ENCODE measurements around the gene EEFSEC.

The EEFSEC gene

GRCh38 chr3:128153156-128154041 is at the start of gene EEFSEC:
EEFSEC (plus strand) TSS chr3:128153481; CDS start chr3:128153508, 27 bp downstream.
- DNase-seq, result peak; percentile 8

- DNase-seq, result no peak
These were observed 45.4 kb upstream of the EEFSEC start for GRCh38 chr3:128107834-128108233.

GRCh38 chr3:128111147-128111546 is 42.1 kb upstream of the EEFSEC start:
- DNase-seq, result no peak

- DNase-seq, result no peak
These were observed 40.8 kb upstream of the EEFSEC start for GRCh38 chr3:128112357-128112968.

GRCh38 chr3:128113817-128114794 is 39.2 kb upstream of the EEFSEC start:
- DNase-seq, result no peak

GRCh38 chr3:128122013-128122412 is 31.3 kb upstream of the EEFSEC start:
- no peak for DNase-seq

GRCh38 chr3:128123156-128123537 is 30.1 kb upstream of the EEFSEC start:
- DNase-seq, result no peak

GRCh38 chr3:128123538-128124368 is 29.5 kb upstream of the EEFSEC start, which contains the start of gene RUVBL1:
RUVBL1 (minus strand) TSS chr3:128123812; CDS start chr3:128123724, 88 bp downstream.
- peak; percentile 89 for DNase-seq

GRCh38 chr3:128127236-128127635 is 26.0 kb upstream of the EEFSEC start:
- DNase-seq, result no peak

GRCh38 chr3:128128251-128128650 is 25.0 kb upstream of the EEFSEC start:
- DNase-seq, result no peak

- DNase-seq, result no peak
These were observed 21.2 kb upstream of the EEFSEC start for GRCh38 chr3:128131897-128132646.

- peak; percentile 36 for DNase-seq
These were observed 19.9 kb upstream of the EEFSEC start for GRCh38 chr3:128133273-128133883.

- no peak for DNase-seq
These were observed 9.8 kb upstream of the EEFSEC start for GRCh38 chr3:128143496-128143895.

GRCh38 chr3:128144512-128145187 is 8.6 kb upstream of the EEFSEC start:
- DNase-seq, result no peak

GRCh38 chr3:128145279-128145678 is 8.0 kb upstream of the EEFSEC start:
- DNase-seq, result no peak

- DNase-seq, result no peak
These were observed 7.1 kb upstream of the EEFSEC start for GRCh38 chr3:128146201-128146600.

GRCh38 chr3:128149650-128150049 is 3.6 kb upstream of the EEFSEC start:
- no peak for DNase-seq

- no peak for DNase-seq
These were observed 1.5 kb upstream of the EEFSEC start for GRCh38 chr3:128151758-128152274.

GRCh38 chr3:128152419-128153155 is 694 bp upstream of the EEFSEC start:
- no peak for DNase-seq
